Heart left ventricle (tissue), 13 donors: ENCODE data around the gene PIP4P1.

Experiments
- POLR2A ChIP-seq, 2 donors: fragments of 450-650 bp; IDR thresholded peaks; one replicate each; pipeline ENCODE4 v1.6.1; 2017; ENCODE audit warnings: antibody characterized with exemption in 2 of 2, mild to moderate bottlenecking in 2 of 2, moderate library complexity in 2 of 2
- TF ChIP-seq, protein P1 (sequence below), 12 donors: fragments of 200-600 bp; sonication (generic) in 4 of 12; IDR thresholded peaks; one replicate each; pipeline versions ENCODE4 v1.5.0 to v1.8.0; 2018 to 2022; ENCODE audit warnings: antibody characterized with exemption in 12 of 12, mild to moderate bottlenecking in 5 of 12
- donor health status: ischemic (EF 13 %, LVEDD 7.1; RV severe dilation, severe dysfunction).
- donor health status: DM: no; HTN: yes; CAD: no.
- donor health status: DM: no; HTN: no; CAD: no.
- donor health status: ischemic (EF 25% LVEDD 6.9; RV normal size, moderate dysfunction).
- donor health status: ischemic (EF 25% LVEDD 5.7; RV mildly dilated, moderate dysfunction).
- donor health status: ischemic (EF 35%, LVEDD 5.7; RV mildly dilated, moderate dysfunction).
- donor health status: nonischemic (EF 11% LVEDD 7.7; RV severe dilation, severe dysfunction).
- donor health status: DM: yes; HTN: yes; CAD: no.
- donor health status: PGD.
- donor health status: ischemic (EF 29% LVEDD 5.4; RV normal size, mild dysfunction).
- donor health status: nonischemic (EF 23%, LVEDD 6.1; RV moderate dilation, normal function).

DNA sequence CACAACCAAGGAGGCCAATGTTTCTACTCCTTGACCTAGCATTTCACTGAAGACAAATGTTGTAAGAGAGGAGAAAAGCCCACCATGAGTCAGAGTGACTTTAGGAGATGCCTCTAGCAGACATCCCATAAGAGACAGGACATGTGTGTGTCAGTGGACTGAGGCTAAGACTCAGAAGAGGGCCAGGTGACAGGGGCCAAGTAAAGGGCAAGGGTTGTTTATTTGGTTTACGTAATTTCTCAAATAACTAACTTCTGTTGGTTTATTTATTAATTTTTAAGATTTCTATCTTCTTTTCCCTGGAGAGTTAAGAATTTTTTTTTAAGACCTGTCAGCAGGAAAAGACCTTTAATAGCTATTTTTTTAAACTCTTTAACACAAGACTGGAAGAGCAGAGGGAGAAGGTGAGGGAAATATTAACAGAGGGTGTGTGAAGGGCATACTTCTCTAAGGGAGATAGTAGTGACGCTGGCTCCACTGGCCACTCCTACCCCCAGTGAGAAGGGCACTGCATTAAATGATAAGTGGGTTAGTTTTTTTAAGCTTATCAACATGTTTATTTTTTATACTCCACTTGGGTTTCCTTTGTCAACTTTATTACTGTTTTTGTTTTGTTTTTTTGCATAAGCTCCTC, 11.4 kb upstream of the PIP4P1 start:
- TF ChIP-seq, protein P1, sequence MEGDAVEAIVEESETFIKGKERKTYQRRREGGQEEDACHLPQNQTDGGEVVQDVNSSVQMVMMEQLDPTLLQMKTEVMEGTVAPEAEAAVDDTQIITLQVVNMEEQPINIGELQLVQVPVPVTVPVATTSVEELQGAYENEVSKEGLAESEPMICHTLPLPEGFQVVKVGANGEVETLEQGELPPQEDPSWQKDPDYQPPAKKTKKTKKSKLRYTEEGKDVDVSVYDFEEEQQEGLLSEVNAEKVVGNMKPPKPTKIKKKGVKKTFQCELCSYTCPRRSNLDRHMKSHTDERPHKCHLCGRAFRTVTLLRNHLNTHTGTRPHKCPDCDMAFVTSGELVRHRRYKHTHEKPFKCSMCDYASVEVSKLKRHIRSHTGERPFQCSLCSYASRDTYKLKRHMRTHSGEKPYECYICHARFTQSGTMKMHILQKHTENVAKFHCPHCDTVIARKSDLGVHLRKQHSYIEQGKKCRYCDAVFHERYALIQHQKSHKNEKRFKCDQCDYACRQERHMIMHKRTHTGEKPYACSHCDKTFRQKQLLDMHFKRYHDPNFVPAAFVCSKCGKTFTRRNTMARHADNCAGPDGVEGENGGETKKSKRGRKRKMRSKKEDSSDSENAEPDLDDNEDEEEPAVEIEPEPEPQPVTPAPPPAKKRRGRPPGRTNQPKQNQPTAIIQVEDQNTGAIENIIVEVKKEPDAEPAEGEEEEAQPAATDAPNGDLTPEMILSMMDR (IDR thresholded peaks at IDR 0.05): no peak
- no peak for TF ChIP-seq POLR2A (IDR thresholded peaks at IDR 0.05)
